Choroid plexus epithelial cell (primary cell): ENCODE data around the gene ACP4.
"Not testable (repeated sequence)": the region's sequence is repeated elsewhere in the genome, so short reads cannot be mapped to it uniquely, and the experiment has no call there.

Source experiments
- DNase-seq: peaks from one replicate; pipeline ENCODE4 v3.0.0-alpha.2; 2010; ENCODE audit warnings: low read depth
- H3K4me3 ChIP-seq: 2 replicates; pipeline ENCODE4 v1.5.1; 2011; ENCODE audit warnings: low read depth, mild to moderate bottlenecking, control low read depth, low read length, moderate library complexity
- TF ChIP-seq, protein P1 (sequence below): conservative IDR thresholded peaks from 2 replicates; pipeline ENCODE4 v1.5.1; 2011; ENCODE audit warnings: low read depth, mild to moderate bottlenecking, control low read depth, inconsistent platforms, low read length, moderate library complexity

Gene ACP4

DNA sequence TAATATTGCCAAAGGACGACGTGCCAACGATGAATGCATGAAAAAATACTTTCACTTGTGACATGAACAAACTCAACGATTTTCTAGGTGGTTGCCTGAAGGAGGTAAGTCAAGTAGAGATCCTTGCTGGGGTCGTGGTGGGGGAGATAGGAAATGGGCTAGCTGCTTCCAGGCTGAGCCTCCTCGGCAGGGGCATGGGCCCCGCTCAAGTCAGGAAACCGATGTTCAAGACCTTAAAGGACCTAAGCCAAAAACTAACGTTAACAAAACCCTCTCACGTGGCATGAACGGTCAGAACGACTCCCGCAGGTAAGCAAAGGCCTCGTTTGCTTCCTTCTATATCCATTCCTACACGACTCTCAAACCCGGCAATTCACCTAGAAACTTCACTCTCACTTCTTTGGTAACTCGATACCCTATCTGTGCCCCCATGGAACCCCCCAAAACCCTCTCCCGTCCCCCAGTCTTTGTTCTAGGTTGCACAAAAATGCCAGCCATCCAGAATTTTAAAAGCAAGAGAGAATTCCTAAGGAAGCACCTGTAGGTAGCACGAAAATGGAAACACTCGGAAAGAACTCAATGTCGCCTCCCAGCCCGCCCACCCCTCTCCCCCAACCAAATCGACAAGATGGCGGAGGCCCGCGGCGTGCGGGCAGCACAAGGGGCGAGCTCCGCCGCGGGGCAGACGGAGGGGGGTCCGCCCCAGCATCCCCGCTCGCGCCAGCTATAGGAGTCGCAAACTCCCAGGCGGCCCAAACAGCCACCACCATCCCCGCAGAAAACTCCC lies 13.6 kb downstream of the ACP4 start:
- peak overlapping the region; percentile 97 for H3K4me3 ChIP-seq
- TF ChIP-seq, protein P1, sequence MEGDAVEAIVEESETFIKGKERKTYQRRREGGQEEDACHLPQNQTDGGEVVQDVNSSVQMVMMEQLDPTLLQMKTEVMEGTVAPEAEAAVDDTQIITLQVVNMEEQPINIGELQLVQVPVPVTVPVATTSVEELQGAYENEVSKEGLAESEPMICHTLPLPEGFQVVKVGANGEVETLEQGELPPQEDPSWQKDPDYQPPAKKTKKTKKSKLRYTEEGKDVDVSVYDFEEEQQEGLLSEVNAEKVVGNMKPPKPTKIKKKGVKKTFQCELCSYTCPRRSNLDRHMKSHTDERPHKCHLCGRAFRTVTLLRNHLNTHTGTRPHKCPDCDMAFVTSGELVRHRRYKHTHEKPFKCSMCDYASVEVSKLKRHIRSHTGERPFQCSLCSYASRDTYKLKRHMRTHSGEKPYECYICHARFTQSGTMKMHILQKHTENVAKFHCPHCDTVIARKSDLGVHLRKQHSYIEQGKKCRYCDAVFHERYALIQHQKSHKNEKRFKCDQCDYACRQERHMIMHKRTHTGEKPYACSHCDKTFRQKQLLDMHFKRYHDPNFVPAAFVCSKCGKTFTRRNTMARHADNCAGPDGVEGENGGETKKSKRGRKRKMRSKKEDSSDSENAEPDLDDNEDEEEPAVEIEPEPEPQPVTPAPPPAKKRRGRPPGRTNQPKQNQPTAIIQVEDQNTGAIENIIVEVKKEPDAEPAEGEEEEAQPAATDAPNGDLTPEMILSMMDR = no peak
- peak; percentile 22 for DNase-seq

DNA sequence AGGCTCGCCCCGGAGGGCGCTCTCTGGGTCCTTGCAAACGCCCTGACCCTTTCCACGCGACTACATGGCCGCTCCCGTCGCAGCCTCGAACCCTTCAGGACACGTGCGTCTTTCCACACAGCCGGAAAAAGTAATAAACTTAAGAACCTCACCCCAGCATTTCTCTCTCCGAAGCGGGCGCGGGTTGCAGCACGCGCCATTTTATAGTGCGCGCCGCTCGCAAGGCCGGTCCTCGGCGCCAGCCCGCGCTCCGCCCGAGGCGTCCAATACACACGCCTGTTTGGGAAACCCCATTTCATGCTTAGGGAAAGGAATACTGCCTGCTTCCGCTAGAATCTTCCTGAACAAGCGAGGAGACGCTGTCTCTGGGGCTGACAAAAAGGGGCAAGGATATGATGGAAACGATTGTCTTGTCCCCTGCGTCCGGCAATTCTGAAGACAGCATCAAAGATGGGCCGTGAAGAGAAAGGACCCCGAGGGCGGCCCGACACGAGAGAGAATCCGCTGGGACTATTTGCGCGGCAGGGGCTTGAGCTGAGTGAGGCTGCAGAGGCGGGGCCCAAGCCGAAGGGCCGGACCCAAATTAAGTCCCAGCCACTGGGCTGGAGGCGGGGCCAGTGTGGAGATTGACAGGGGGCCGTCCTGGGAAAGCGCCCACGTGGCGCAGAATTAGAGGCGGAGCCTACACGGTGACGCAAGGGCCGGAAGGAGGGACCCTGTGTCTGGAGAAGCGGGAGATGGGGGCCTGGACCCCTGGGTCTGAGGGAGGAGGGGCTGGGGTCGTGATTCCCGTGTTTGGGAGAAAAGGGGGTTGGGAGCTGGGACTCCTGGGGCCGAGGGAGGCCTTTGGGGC lies 14.4 kb downstream of the ACP4 start:
- H3K4me3 ChIP-seq = peak overlapping the region; percentile 97
- TF ChIP-seq, protein P1 = peak; percentile 4
- peak; percentile 99 for DNase-seq

DNA sequence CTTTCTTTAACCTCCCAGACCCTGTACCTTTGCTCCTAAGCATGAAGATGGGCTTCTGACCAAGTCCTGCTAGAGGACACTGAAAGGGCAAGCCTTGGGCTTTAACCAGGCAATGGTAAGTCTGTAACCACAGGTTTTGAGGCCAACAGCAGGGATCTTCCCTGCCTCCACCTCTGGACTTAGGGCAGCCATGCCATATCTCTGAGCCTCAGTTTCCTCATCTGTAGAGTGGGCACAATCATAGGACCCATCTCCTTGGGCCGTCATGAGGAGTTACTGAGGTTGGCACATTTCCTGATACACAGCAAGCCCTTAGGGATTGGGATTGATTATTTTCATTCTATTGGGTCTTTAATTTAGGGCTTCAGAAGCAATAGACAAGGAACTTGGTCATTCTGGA lies 18.6 kb downstream of the ACP4 start:
- DNase-seq = no peak
- TF ChIP-seq, protein P1 = no peak

DNA sequence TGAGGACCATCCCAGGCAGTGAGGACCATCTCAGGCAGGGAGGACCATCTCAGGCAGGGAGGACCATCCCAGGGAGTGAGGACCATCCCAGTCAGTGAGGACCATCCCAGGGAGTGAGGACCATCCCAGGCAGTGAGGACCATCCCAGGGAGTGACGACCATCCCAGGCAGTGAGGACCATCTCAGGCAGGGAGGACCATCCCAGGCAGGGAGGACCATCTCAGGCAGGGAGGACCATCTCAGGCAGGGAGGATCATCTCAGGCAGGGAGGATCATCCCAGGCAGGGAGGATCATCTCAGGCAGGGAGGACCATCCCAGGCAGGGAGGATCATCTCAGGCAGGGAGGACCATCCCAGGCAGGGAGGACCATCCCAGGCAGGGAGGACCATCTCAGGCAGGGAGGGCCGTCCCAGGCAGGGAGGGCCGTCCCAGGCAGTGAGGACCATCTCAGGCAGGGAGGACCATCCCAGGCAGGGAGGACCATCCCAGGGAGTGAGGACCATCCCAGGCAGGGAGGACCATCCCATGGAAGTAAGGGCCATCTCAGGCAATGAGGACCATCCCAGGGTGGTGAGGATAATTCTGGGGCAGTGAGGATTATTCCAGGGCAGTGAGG lies 21.5 kb downstream of the ACP4 start:
- not testable (repeated sequence) for H3K4me3 ChIP-seq

More for the DNA sequence above, 18.6 kb downstream of the ACP4 start:
- H3K4me3 ChIP-seq = no peak overlapping the region

DNA sequence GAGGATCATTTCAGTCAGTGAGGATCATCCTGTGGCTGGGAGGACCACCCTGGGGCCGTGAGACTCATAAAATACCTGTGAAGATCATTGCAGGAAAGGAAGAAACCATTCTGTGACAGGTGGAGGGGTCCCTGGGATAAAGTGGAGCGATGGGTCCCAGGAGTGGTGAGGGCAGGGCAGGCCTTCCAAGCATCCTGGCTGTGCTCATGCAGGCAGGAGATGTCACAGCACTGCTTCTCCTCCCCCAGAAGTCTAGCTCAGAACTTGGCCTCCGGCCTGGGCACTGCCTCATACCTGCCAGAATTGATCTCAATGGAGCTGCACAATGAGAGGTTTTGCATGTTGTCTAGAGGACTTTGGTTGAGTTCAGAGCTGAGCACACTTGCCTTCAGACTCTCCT lies 22.3 kb downstream of the ACP4 start:
- no peak overlapping the region for H3K4me3 ChIP-seq
- no peak for DNase-seq
- TF ChIP-seq, protein P1 = no peak

More for the DNA sequence above, 21.5 kb downstream of the ACP4 start:
- DNase-seq = not testable (repeated sequence)

DNA sequence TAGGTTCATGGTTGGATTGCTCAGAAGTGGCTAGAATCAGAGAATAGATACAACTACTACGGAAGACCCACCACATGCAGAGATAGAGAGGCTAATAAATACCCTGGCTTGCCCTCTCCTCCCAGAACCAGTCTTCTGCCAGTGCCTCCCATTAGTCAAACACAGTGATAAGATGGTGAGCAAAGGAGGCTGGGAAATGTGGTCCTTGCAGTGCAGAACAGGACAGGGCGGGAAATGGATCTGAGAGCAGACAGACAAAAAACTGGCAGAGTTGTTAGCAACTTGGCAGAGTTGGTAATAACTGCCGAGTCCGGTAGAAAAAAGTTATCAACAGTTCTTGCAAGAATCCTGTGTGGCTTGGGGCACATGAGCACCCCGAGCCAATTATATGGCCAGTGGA lies 24.7 kb downstream of the ACP4 start:
- H3K4me3 ChIP-seq = no peak overlapping the region
- TF ChIP-seq, protein P1 = no peak
- DNase-seq = no peak

DNA sequence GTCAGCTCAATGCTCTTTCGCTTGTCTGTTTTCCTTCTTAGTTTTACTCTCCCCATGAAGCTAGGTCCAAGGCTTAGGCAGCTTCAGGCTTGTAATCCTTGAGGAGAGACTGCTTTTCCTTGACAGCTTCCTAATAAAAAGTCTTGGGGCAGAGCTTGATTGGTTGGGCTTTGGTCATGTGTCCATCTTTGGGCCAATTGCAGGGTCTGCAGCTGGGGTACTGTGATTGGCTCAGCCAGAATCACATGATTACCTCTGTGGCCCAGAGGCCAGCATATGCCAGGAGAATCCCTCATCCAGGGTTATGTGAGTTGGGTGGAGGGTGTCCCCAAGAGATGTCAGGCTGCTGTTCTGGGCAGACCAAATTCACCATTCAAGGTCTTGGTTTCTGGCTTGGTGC lies 25.2 kb downstream of the ACP4 start:
- DNase-seq = no peak
- TF ChIP-seq, protein P1 = no peak
- no peak overlapping the region for H3K4me3 ChIP-seq
